Myocyte (in vitro differentiated cells): ENCODE data around the gene CLIC5. TPM values are rescaled to one million over a fixed set of nuclear protein-coding genes. Genes with fewer than 3 reads are reported as not detected.
"Not testable (repeated sequence)": the region's sequence is repeated elsewhere in the genome, so short reads cannot be mapped to it uniquely, and the experiment has no call there.

Source experiments
- DNase-seq: peaks from one replicate; pipeline ENCODE4 v3.0.0-alpha.2; 2012; ENCODE audit warnings: low read depth
- total RNA-seq: library from RNA; depleted of rRNA; stranded (reverse); fragments of >200 nt; gene quantifications from 2 replicates; pipeline ENCODE4 v1.2.3, GENCODE V29; 2014

Gene CLIC5
- total RNA-seq, 1 donor from 2014 or later, result 0.03 TPM

DNA sequence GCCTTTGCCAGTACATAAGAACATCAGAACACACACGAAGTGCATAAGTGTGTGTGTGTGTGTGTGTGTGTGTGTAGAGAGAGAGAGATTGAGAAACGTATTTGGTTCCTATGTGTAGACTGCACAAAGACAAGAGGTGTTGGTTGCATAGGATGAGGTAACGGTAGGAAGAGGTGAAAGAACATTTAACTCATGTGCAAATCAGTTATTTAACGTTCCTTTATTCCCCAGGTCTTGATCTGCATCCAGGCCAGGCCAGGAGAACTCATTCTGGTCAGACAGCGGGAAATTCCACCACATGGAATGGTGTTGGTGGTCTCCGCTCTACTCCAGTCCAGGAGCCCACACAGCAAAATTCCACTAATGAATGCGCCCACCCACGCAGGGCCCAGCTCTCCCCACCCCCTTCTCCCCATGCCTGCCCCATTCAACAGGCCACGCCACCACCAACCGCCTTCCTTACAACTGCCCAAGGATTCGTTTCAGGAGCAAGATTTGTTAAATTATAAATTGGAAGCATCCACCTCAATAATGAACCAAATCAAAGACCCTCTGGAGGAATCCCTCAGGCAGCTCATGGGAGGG is 86.8 kb downstream of the CLIC5 start:
- DNase-seq, result no peak

DNA sequence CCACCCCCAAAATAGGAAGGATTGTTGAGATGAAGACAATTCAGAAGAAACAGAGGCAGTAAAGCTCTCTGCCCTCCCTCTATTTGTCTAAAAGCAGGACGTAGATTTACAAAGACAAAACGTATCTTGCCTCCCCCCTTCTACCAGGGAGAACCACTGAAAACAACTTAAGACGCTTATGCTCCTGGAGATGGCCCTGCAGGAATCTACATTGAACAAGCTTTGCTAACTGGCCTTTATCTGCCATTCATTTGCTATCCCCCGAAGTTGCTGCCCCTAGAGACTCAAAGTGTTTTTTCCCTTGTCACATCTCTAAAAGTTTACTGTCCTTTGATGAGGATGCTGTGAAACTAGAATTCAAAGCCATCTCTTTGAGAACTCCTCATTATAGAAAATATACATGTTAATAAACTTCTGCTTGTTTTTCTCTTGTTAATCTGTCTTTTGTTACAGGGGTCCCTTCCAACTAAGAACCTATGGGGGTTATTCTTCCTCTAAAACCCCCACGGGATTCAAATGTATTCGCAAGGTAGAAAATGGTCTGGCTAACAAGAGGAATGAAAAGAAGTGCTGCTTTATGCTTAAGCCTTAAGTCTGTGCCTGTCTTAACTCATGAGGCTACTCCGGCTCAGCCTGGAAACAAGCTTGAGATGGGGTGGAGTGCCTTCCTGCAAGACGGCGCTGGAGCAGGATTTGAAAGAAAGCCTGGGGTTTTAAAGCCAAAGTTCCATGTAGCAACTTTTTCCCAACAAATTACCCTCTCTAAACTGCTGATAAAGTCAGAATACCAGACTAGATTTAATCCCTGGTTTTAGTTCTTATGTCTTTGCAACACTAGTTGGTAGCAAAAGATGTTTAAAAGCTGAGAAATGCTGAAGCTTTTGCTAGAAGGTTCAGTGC is 88.0 kb downstream of the CLIC5 start:
- no peak for DNase-seq

DNA sequence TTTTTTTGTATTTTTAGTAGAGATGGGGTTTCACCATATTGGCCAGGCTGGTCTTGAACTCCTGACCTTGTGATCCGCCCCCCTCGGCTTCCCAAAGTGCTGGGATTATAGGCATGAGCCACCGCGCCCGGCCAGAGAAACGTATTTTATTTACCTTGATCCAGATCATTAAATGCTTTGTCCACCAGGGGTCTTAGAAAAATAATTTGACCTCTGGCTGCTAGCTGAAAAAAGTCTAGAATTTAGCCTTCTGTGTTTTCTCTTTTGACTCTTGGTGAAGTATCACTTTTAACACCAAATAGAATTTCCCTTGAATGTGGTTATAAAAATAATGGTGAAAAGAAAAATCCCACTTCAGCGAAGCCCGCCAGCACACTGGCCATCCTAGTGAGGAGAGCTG is 89.2 kb downstream of the CLIC5 start:
- not testable (repeated sequence) for DNase-seq

DNA sequence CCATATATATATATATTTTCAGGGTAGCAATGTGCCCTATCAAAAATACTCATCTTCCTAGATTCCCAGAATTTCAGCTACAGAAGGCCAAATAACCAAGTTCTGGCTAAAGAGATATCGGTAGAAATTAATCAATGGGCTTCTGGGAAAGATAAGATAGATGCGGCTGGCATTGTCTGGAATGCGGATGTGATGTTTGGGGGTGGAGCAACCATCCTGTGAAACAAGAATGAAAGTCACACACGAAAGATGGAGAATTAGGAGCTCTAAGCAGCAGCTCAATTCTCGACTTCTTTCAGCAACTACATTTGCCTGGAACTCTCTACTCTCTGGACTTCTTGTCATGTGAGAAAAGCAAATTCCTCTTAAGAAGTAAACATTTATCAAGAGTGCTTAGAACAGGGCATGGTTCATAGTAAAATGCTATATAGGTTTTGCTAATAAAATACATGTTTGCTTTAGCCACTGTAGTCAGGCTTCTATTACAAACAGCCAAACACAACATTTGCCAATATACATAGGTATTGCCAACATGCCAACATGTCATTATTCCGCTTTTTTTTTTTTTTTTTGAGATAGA is 90.8 kb downstream of the CLIC5 start:
- no peak for DNase-seq

DNA sequence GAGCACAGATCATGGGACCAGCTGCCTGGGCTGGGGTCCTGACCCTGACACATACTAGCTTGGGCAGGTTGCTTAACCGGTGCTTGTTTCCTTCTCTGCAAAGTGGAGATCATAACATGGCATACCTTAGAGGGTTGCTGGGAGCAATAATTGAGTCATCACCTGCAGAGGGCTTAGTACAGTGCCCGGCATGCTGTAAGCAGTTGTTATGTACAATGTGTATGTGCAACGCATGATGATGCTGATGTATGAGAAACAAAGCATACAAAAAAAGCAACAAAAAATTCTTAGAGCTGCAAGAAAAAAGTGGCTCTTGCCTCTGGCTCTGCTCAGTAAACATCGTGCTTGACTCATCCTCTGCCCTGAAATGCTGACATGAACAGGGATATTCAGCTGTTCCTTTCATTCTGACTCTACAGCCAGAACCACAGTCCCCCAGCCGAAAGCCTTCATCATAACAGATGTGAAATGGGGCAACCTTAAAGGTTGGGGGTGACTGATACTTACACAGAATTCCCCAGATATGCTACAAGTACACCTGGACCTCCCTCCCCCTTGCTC is 91.7 kb downstream of the CLIC5 start:
- DNase-seq, result peak; percentile 84

DNA sequence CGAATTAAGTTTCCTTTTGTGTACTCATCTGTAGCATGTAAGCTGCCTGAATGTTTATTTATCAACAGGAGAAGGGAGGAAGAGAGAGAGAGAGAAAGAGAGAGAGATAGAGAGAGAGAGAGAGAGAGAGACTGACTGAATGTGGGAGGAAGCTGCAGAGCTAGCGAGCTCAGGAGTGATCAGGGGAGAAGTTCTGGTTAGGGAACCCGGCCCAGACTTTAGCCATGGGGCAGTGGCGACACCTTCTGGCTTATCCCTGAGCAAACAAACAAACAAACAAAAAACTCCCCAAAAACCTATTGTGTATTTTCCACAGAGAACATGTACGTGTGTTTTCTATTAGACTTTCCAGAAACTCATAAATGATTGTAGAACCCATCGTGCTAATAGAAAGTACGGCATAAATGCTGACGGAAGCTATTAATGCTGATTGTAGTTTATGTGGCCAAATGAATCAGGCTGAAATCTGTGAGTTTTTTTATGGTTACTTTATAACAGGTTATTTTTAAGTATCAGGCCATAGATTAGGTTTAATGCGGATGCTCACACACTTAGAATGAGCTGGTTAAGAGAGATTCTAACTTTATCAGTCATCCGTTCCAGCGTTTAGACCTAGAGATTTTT is 92.8 kb downstream of the CLIC5 start:
- DNase-seq, result peak; percentile 85

DNA sequence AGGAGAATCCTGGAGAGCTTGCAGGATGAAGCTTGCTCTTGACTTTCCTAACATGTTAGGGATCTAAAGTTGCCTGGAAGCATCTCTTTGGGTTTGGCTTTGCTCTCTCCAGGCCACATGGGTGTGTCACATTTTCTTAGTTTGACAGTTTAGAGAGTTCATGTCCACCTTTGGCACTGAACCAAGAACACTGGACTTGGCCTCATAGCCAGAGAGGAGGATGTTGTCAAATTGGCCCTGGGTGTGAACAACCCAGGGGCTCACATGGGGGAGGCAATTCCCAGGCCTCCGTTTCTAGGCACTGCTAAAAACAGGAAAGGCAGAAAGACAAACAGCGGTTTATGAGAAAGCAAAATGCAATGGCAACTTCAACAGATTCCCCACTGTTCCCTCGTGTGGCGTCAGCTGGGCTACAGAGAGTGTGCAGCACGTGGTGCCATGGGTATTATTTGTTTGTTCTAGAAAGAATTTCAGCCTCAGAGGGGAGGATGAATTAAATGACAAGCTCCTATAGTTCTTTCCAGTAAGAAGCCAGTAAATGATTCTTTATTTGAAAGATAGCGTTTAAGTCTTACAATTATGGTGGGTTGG is 93.9 kb downstream of the CLIC5 start:
- DNase-seq, result peak; percentile 29

DNA sequence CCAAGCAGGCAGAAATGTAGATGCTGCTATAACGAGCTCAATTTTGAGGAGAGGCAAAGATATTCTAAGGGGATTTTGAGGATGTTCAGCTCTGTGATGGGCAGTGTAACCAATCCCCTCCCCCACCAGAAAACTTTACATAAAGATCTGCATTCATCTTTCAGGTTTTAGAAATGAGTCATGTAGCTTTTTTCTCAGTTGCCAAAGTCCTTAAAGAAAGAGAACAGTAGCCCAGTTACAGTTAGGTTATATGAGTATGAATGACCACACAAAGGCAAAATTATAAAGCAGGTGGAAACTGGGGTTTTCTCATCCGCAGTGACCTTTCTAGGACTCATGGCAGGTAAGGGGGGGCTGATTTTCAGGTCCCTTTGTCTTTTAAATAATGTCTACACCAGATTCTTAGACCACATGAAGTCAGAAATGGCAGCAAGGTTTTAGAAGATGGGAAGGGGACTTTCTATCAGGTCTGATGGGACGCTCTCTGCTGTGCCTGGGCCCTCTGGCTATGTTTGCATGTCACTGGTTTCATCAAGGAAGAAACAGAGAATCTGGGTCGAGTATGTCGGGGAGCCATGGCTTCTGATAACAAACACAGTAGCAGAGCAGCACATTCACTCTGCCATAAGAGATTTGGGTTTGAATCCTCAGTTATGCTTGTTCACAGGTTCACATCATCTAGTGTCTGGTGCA is 94.7 kb downstream of the CLIC5 start:
- no peak for DNase-seq

DNA sequence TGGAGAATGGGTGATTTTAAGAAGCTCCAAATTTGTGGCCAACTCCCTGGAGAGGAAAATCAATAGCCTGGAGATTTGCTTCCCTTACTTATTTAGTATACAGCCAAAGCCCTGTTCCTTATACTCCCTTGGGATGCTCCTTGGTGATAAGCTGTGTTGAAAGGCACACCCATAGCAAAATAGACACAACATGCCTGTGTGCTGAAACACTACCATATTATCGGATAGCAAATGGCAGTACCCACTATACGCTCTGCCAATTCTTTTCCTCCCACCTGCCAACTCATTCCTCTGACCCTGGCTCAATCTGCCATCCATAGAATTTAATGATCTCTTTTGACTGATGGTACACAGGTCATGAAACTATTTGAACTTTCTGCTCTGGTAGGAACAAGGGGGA is 98.2 kb downstream of the CLIC5 start:
- peak; percentile 43 for DNase-seq

DNA sequence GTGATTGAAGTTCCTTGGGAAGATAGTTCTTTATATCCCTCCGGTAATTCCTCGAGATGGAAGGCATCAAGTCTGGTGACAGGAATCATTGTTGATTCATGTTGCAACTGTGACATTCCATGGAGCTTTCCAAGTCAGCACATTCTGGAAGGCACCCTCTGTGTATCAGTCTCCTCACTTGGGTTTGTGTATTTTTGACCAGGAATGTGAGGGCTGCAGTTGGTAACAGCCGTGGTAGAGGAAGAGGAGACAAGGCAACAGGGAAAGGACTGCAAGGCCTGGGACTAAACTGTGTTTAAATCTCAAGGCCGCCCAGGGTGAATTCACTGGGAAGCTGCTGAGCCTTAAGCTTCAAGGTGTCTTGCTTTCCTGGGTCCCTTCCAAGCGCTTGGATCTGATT is 99.0 kb downstream of the CLIC5 start:
- peak; percentile 79 for DNase-seq

DNA sequence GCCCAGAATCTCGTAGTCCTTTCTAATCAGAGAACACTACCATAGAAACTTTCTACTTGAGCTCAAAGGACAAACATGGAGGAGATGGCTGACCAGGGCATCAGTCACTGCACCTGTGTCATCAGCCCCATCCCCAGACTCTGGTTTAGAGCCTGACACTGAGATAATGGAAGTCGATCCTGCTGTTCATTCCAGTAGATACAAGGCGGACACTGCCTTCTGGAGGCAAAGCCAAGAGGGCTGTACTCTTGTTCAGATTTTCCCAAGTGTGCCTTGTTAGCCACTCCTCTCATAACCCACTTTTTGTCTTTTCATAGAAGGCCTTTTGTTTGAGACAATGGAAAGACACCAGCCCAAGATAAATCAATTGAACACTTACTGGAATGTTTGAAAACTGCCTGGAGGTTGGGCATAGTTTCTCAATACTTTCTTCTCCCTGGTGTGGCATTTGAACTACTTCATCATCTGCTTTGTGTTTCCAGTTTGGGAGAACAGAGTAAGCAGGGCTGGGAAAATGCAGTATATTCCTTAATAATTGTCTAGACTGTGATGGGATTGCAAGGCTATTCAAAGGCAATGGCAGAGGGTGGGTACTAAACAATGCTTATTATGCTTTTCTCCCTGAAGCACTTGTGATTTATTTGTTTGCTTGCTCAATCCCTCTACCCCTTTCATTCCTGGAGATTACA is 99.7 kb downstream of the CLIC5 start:
- DNase-seq, result no peak

DNA sequence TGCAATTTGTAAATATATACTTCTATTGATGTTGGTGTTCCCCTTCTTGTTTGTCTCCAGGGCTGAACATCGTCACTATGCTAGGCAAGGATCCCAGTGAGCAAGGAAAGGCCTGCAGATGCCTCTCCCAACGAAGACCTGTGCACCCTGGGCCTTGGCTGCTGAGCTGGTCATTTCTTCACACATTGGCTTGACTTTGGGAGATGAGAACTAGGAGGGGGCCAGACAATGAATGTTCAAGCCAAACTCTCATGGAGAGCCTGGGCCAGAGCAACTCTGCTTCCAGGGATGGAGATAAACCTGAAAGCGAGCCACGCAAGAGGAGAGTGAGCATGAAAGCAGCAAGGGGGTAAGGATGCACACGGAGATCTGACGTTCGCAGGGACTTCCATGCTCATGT is 104.0 kb downstream of the CLIC5 start:
- no peak for DNase-seq

DNA sequence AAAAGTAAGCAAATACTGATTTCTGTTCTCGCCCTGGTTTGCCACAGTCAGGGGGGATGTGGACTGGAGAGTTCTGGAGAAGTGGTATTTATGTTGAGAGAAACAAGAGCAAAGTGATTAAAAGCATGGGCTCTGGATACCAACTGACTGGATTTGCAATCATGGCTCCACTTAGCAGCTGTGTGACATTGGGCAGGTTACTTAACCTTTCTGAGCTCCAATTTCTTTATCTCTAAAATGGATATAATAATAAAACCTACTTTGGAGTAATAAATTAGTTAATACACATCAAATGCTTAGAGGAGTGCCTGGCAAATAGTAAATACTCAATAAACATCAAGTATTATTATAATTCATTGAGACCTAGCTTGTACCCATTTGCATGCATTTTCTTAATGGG is 111.7 kb downstream of the CLIC5 start:
- DNase-seq, result no peak

DNA sequence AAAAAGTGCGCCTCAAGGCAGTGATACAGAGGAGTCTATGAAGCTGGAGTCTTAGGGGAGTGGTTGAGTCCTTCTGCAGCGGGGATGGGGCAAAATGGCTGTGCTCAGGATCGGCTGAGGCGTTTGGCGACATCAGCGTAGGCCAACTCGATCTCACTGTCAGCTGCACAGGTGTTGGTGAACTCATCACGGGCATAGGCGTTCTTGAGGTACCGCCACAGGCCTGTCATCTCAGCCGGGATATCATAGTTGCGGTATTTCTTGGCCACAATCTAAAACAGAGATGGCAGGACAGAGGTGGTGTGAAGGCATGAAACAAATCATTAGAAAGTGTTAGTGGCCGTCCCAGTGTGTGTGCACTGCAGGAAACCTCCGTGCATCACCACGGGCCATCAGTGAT is 112.7 kb downstream of the CLIC5 start:
- no peak for DNase-seq

DNA sequence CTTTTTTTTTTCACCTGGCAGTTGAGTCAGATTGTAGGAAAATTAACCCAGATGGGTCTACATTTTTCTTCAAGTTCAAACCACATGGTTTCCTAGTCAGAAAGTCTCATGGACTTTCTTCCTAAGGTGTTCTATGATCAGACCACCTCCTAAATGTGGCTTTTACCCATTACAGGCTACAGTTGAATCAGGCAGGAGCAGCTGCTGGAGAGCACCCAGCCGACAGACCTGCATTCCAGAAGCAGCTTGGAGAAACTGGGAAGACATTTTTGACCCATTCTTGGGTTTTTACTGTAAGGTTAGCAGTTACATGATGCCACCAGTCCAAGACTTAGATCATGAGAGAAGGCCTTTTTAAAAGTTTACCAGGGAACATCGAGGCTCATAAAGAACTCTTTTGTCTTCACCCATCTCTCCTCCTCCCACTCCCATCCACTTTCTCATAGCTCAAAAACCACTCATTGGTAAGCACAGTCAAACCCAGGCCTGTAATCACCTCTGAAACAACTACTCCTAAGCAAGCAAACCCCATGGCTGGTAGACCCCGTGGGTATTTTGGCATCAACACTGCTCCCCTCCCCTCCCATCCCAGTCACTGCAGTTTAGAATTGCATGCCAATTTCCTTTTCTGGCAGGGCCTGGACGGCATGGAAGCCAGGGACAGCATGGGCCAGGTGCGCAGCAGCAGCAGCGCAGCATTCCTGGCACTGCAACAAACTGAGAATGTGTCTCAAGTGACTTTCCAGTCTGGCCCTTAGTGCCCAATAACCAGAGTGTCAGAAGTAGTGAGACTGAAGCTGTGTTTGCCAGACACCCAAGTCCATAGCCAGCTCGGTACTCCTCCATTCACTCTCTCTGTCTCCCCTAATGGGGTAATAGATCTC is 113.7 kb downstream of the CLIC5 start:
- no peak for DNase-seq

DNA sequence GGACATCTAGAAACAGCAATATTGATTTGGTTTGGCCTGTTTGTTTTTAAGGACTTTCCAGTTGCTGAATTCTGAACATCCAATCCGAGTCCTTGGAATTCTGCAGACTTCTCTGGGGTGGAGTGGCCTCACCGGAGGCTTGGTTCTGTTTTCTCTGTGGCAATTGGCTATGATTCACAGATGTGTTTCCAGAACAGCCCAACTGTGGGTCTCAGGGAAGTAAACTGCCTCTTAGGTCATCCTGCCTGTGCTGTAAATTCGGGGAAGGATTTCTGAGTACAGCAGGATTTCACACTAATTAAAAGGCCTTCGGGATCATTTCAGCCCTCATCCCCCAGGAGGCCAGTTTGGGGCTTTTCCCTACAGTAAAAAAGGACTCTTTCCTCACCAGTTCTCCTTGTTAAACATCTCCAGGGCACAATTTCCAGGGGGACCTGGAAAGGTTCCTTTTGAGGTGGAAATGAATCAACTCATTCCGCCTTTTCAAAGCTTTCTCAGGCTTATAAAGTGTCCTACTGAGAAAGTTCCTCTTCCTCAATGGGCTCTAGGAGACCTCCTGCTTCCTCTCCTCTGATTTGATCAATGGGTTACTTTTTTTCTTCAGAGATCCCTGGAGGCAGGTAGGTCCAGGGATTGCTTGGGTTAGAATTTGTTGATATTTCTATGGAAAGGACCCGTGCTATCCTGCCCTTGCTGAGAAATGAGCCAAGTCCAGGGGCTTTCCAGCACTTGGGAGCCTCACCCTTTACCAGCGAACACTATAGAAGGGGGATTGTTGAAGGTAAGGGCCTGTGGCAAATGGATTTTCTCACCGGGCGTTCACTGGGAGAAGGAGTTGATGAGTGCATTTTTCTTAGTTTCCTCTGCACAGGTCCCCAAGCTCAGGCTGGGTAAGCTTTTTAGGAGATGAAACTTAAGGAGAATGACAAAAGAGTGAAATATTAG is 114.6 kb downstream of the CLIC5 start:
- DNase-seq, result peak; percentile 37

DNA sequence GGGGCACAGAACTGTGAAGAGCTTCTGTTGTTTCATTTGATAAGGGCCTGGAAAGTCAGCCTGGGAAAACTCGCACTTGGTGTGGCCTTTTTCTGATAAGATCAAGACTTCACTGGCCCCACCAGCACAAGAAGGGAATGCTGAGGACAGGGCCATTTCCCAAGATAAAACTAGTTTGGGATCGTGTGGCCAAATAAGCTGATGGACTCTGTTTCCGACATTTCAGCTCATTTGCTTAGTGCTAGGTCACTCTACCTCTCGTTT is 116.0 kb downstream of the CLIC5 start:
- DNase-seq, result no peak
